ENCODE measurements around the gene PER2.
"Not testable (repeated sequence)": the region's sequence is repeated elsewhere in the genome, so short reads cannot be mapped to it uniquely, and the experiment has no call there.

PER2 gene

GRCh38 chr2:238271686-238272085 is 16.7 kb downstream of the PER2 start:
- H3K9ac ChIP-seq (ENCODE audit: low read depth, low read length) = not testable (repeated sequence)

GRCh38 chr2:238271061-238271554 is 17.3 kb downstream of the PER2 start:
- H3K36me3 ChIP-seq (ENCODE audit: insufficient read depth, low read length) = peaks cover under 1% of the 10 kb centered on the region; the same call in 1 of the 2 replicates
- no peak overlapping the region for H3K9ac ChIP-seq (ENCODE audit: low read depth, low read length)
- H3K9me3 ChIP-seq (ENCODE audit: control insufficient read depth, insufficient read depth, low read length) = no peaks in the 10 kb centered on the region
- peaks cover 6% of the 10 kb centered on the region; the same call in 1 of the 2 replicates for H3K4me1 ChIP-seq (ENCODE audit: insufficient read depth, low read length)

More at GRCh38 chr2:238271686-238272085, 16.7 kb downstream of the PER2 start:
- not testable (repeated sequence) for H3K4me1 ChIP-seq (ENCODE audit: insufficient read depth, low read length); H3K9me3 ChIP-seq (ENCODE audit: control insufficient read depth, insufficient read depth, low read length); H3K36me3 ChIP-seq (ENCODE audit: insufficient read depth, low read length)

GRCh38 chr2:238270606-238271005 is 17.8 kb downstream of the PER2 start:
- H3K36me3 ChIP-seq (ENCODE audit: insufficient read depth, low read length) = no peaks in the 10 kb centered on the region; the same call in 1 of the 2 replicates
- no peaks in the 10 kb centered on the region for H3K9me3 ChIP-seq (ENCODE audit: control insufficient read depth, insufficient read depth, low read length)
- H3K4me1 ChIP-seq (ENCODE audit: insufficient read depth, low read length) = peaks cover 6% of the 10 kb centered on the region; the same call in 1 of the 2 replicates
- H3K9ac ChIP-seq (ENCODE audit: low read depth, low read length) = no peak overlapping the region

- no peaks in the 10 kb centered on the region; the same call in 1 of the 2 replicates for H3K36me3 ChIP-seq (ENCODE audit: insufficient read depth, low read length)
- no peak overlapping the region for H3K9ac ChIP-seq (ENCODE audit: low read depth, low read length)
- H3K4me1 ChIP-seq (ENCODE audit: insufficient read depth, low read length) = peaks cover 6% of the 10 kb centered on the region; the same call in 1 of the 2 replicates
- no peaks in the 10 kb centered on the region for H3K9me3 ChIP-seq (ENCODE audit: control insufficient read depth, insufficient read depth, low read length)
Measured at GRCh38 chr2:238269741-238270140, 18.7 kb downstream of the PER2 start.

- H3K36me3 ChIP-seq (ENCODE audit: insufficient read depth, low read length) = no peaks in the 10 kb centered on the region; the same call in 1 of the 2 replicates
- no peaks in the 10 kb centered on the region for H3K9me3 ChIP-seq (ENCODE audit: control insufficient read depth, insufficient read depth, low read length)
- no peak overlapping the region for H3K9ac ChIP-seq (ENCODE audit: low read depth, low read length)
- peaks cover 6% of the 10 kb centered on the region; the same call in 1 of the 2 replicates for H3K4me1 ChIP-seq (ENCODE audit: insufficient read depth, low read length)
Measured at GRCh38 chr2:238267884-238268680, 20.3 kb downstream of the PER2 start.

- H3K9ac ChIP-seq (ENCODE audit: low read depth, low read length) = no peak overlapping the region
- no peaks in the 10 kb centered on the region; the same call in 1 of the 2 replicates for H3K36me3 ChIP-seq (ENCODE audit: insufficient read depth, low read length)
- no peaks in the 10 kb centered on the region for H3K9me3 ChIP-seq (ENCODE audit: control insufficient read depth, insufficient read depth, low read length)
- peaks cover 6% of the 10 kb centered on the region; the same call in 1 of the 2 replicates for H3K4me1 ChIP-seq (ENCODE audit: insufficient read depth, low read length)
Measured at GRCh38 chr2:238267341-238267710, 21.1 kb downstream of the PER2 start.

- no peaks in the 10 kb centered on the region; the same call in 1 of the 2 replicates for H3K36me3 ChIP-seq (ENCODE audit: insufficient read depth, low read length)
Measured at GRCh38 chr2:238265605-238266004, 22.8 kb downstream of the PER2 start.

GRCh38 chr2:238264072-238264460 is 24.3 kb downstream of the PER2 start:
- no peak overlapping the region for H3K9ac ChIP-seq (ENCODE audit: low read depth, low read length)
- H3K9me3 ChIP-seq (ENCODE audit: control insufficient read depth, insufficient read depth, low read length) = no peaks in the 10 kb centered on the region
- no peaks in the 10 kb centered on the region for H3K4me1 ChIP-seq (ENCODE audit: insufficient read depth, low read length)
- H3K36me3 ChIP-seq (ENCODE audit: insufficient read depth, low read length) = no peaks in the 10 kb centered on the region; the same call in 1 of the 2 replicates

More at GRCh38 chr2:238265605-238266004, 22.8 kb downstream of the PER2 start:
- Histone ChIP-seq H3K9ac (ENCODE audit: low read depth, low read length) (no peak overlapping the region), H3K4me1 (ENCODE audit: insufficient read depth, low read length) (peaks cover 6% of the 10 kb centered on the region; the same call in 1 of the 2 replicates), H3K9me3 (ENCODE audit: control insufficient read depth, insufficient read depth, low read length) (no peaks in the 10 kb centered on the region)

GRCh38 chr2:238263204-238264071 is 25.0 kb downstream of the PER2 start:
- Histone ChIP-seq H3K4me1 (ENCODE audit: insufficient read depth, low read length) (no peaks in the 10 kb centered on the region), H3K9me3 (ENCODE audit: control insufficient read depth, insufficient read depth, low read length) (no peaks in the 10 kb centered on the region), H3K36me3 (ENCODE audit: insufficient read depth, low read length) (no peaks in the 10 kb centered on the region; the same call in 1 of the 2 replicates), H3K9ac (ENCODE audit: low read depth, low read length) (no peak overlapping the region)

GRCh38 chr2:238262496-238263122 is 25.8 kb downstream of the PER2 start:
- Histone ChIP-seq H3K4me1 (ENCODE audit: insufficient read depth, low read length) (no peaks in the 10 kb centered on the region), H3K9ac (ENCODE audit: low read depth, low read length) (no peak overlapping the region)

GRCh38 chr2:238261718-238262375 is 26.6 kb downstream of the PER2 start:
- H3K36me3 ChIP-seq (ENCODE audit: insufficient read depth, low read length) = no peaks in the 10 kb centered on the region
- no peak overlapping the region for H3K9ac ChIP-seq (ENCODE audit: low read depth, low read length)
- H3K9me3 ChIP-seq (ENCODE audit: control insufficient read depth, insufficient read depth, low read length) = no peaks in the 10 kb centered on the region
- no peaks in the 10 kb centered on the region for H3K4me1 ChIP-seq (ENCODE audit: insufficient read depth, low read length)

More at GRCh38 chr2:238262496-238263122, 25.8 kb downstream of the PER2 start:
- Histone ChIP-seq H3K36me3 (ENCODE audit: insufficient read depth, low read length) (no peaks in the 10 kb centered on the region; the same call in 1 of the 2 replicates), H3K9me3 (ENCODE audit: control insufficient read depth, insufficient read depth, low read length) (no peaks in the 10 kb centered on the region)

- 0 out of 2 replicates have a peak, but pooled peaks cover 4% of the 10 kb centered on the region for H3K36me3 ChIP-seq (ENCODE audit: insufficient read depth, low read length)
- no peaks in the 10 kb centered on the region for H3K4me1 ChIP-seq (ENCODE audit: insufficient read depth, low read length)
- H3K9ac ChIP-seq (ENCODE audit: low read depth, low read length) = no peak overlapping the region
Measured at GRCh38 chr2:238260883-238261282, 27.5 kb downstream of the PER2 start.

More at GRCh38 chr2:238260883-238261282, 27.5 kb downstream of the PER2 start:
- no peaks in the 10 kb centered on the region for H3K9me3 ChIP-seq (ENCODE audit: control insufficient read depth, insufficient read depth, low read length)
